Loucy (cell line): ENCODE data around the gene IFNLR1.

Source experiments
- CTCF ChIP-seq: fragments of 200-600 bp; sonication (generic); conservative IDR thresholded peaks from 2 replicates; pipeline ENCODE4 v1.5.1; 2014; ENCODE audit warnings: mild to moderate bottlenecking, antibody characterized with exemption, low read length
- EZH2phosphoT487 ChIP-seq: fragments of 200-600 bp; IDR thresholded peaks from 2 replicates; pipeline ENCODE4 v1.6.1; 2018; ENCODE audit warnings: antibody characterized with exemption, mild to moderate bottlenecking, moderate library complexity, borderline replicate concordance

GRCh38 chr1:24152631-24153494, 34.2 kb downstream of the IFNLR1 start:
- TF ChIP-seq CTCF: no peak
- TF ChIP-seq EZH2phosphoT487: no peak
